Activated T-helper 1 cell treated with Interleukin-2 at 50 U/mL for 16 hours (primary cell): ENCODE results near the gene IL6R.
A peak's percentile ranks its signal among the peaks of the same experiment; 100 is the strongest.

Experiments
- DNase-seq: peaks from one replicate; pipeline ENCODE4 v3.0.0-alpha.2; 2020; ENCODE audit warnings: low read depth

IL6R gene

GRCh38 chr1:154427173-154428139 is 22.3 kb downstream of the IL6R start:
- no peak for DNase-seq

- DNase-seq, result no peak
Observed at GRCh38 chr1:154429118-154429517, 24.0 kb downstream of the IL6R start.

- DNase-seq, result no peak
Observed at GRCh38 chr1:154429841-154430611, 24.9 kb downstream of the IL6R start.

GRCh38 chr1:154430903-154431302 is 25.8 kb downstream of the IL6R start:
- DNase-seq, result no peak

- no peak for DNase-seq
Observed at GRCh38 chr1:154431586-154432373, 26.6 kb downstream of the IL6R start.

GRCh38 chr1:154433161-154433764 is 28.1 kb downstream of the IL6R start:
- peak; percentile 7 for DNase-seq

- DNase-seq, result no peak
Observed at GRCh38 chr1:154434346-154435085, 29.4 kb downstream of the IL6R start.

GRCh38 chr1:154435599-154436200 is 30.6 kb downstream of the IL6R start:
- no peak for DNase-seq

GRCh38 chr1:154436433-154436832 is 31.3 kb downstream of the IL6R start:
- no peak for DNase-seq

- no peak for DNase-seq
Observed at GRCh38 chr1:154440036-154440804, 35.1 kb downstream of the IL6R start.

- DNase-seq, result no peak
Observed at GRCh38 chr1:154441241-154441888, 36.2 kb downstream of the IL6R start.

- DNase-seq, result no peak
Observed at GRCh38 chr1:154442006-154442740, 37.0 kb downstream of the IL6R start.

- no peak for DNase-seq
Observed at GRCh38 chr1:154443274-154444013, 38.3 kb downstream of the IL6R start.

- no peak for DNase-seq
Observed at GRCh38 chr1:154445040-154445472, 39.9 kb downstream of the IL6R start.

- DNase-seq, result no peak
Observed at GRCh38 chr1:154446292-154446691, 41.1 kb downstream of the IL6R start.

- no peak for DNase-seq
Observed at GRCh38 chr1:154446789-154447188, 41.6 kb downstream of the IL6R start.

- DNase-seq, result no peak
Observed at GRCh38 chr1:154448331-154448811, 43.2 kb downstream of the IL6R start.

GRCh38 chr1:154453161-154453560 is 48.0 kb downstream of the IL6R start:
- no peak for DNase-seq
